IMR-90 (cell line): ENCODE data around the gene BANF1. TPM values are rescaled to one million over a fixed set of nuclear protein-coding genes. Genes with fewer than 3 reads are reported as not detected.

ENCODE experiments used
- ATAC-seq: fragments of 200-7000 bp; cut with Tn5 transposase; 2 replicates; pipeline ENCODE4 v1.9.1; 2020; ENCODE audit warnings: low read depth, mild to moderate bottlenecking, moderate library complexity
- BruUV-seq: library from RNA; stranded (reverse); fragments of 400-500 nt; replicated peaks from 2 replicates; lab custom pipeline; 2021; lab: Mats Ljungman, UMichigan
- CTCF ChIA-PET: fragments of 300-600 bp; formaldehyde crosslinking; extraction: SDS; loops from one replicate; lab custom pipeline; 2021; ENCODE audit warnings: antibody characterized with exemption; lab: Yijun Ruan, JAX
- POLR2A ChIA-PET: fragments of 300-600 bp; sonication (Branson Sonifier 250); formaldehyde crosslinking; loops from one replicate; lab custom pipeline; 2022; ENCODE audit warnings: antibody characterized with exemption; ENCODE audit not compliant: unreplicated experiment; lab: Charles Lee
- DNase-seq: peaks from one replicate; pipeline ENCODE4 v3.0.0; 2013
- H2AFZ ChIP-seq: replicated peaks from 2 replicates; pipeline ENCODE3; 2013; ENCODE audit warnings: low read length, mild to moderate bottlenecking; ENCODE audit not compliant: poor library complexity
- H2AK5ac ChIP-seq: 2 replicates; pipeline ENCODE4 v1.6.1; 2013; ENCODE audit warnings: low read depth, low read length, inconsistent platforms
- H2AK9ac ChIP-seq: replicated peaks from 2 replicates; pipeline ENCODE3; 2013; ENCODE audit warnings: mild to moderate bottlenecking, low read depth, low read length, moderate library complexity; ENCODE audit not compliant: poor library complexity
- H2BK120ac ChIP-seq: 2 replicates; pipeline ENCODE4 v1.6.1; 2013; ENCODE audit warnings: low read depth, low read length, inconsistent platforms
- H2BK15ac ChIP-seq: 3 replicates; pipeline ENCODE4 v1.6.1; 2013; ENCODE audit warnings: low read depth, low read length, inconsistent platforms
- H2BK20ac ChIP-seq: 2 replicates; pipeline ENCODE4 v1.6.1; 2013; ENCODE audit warnings: low read depth, mild to moderate bottlenecking, inconsistent platforms, low read length, moderate library complexity
- H2BK5ac ChIP-seq: 2 replicates; pipeline ENCODE4 v1.6.1; 2013; ENCODE audit warnings: mild to moderate bottlenecking, low read depth, low read length, inconsistent platforms; ENCODE audit not compliant: poor library complexity, severe bottlenecking
- H3K14ac ChIP-seq: replicated peaks from 2 replicates; pipeline ENCODE4 v1.6.1; 2013; ENCODE audit warnings: low read depth, low read length, inconsistent platforms
- H3K18ac ChIP-seq: 2 replicates; pipeline ENCODE4 v1.6.1; 2013; ENCODE audit warnings: low read depth, low read length, control low read depth
- H3K23ac ChIP-seq: 2 replicates; pipeline ENCODE4 v1.6.1; 2013; ENCODE audit warnings: low read depth, low read length, inconsistent platforms
- H3K27ac ChIP-seq: 2 replicates; pipeline ENCODE4 v1.5.1; 2013; ENCODE audit warnings: mild to moderate bottlenecking, control low read depth, low read length; ENCODE audit not compliant: insufficient read depth
- H3K27me3 ChIP-seq: 2 replicates; pipeline ENCODE4 v1.6.1; 2013; ENCODE audit warnings: low read length; ENCODE audit not compliant: control insufficient read depth, insufficient read depth
- H3K36me3 ChIP-seq: 2 replicates; pipeline ENCODE4 v1.6.1; 2013; ENCODE audit warnings: low read length, mixed read lengths; ENCODE audit not compliant: control insufficient read depth, insufficient read depth
- H3K4ac ChIP-seq: 2 replicates; pipeline ENCODE4 v1.6.1; 2013; ENCODE audit warnings: low read depth, low read length, inconsistent platforms
- H3K4me1 ChIP-seq: 2 replicates; pipeline ENCODE4 v1.6.1; 2013; ENCODE audit warnings: low read length, mixed read lengths; ENCODE audit not compliant: control insufficient read depth, insufficient read depth
- H3K4me2 ChIP-seq: 2 replicates; pipeline ENCODE4 v1.6.1; 2013; ENCODE audit warnings: low read depth, mild to moderate bottlenecking, control low read depth, low read length, moderate library complexity
- H3K4me3 ChIP-seq: 2 replicates; pipeline ENCODE4 v1.5.1; 2013; ENCODE audit warnings: low read depth, mild to moderate bottlenecking, control low read depth, low read length, moderate library complexity; ENCODE audit not compliant: insufficient read depth
- H3K56ac ChIP-seq: 2 replicates; pipeline ENCODE4 v1.6.1; 2013; ENCODE audit warnings: low read length, inconsistent platforms; ENCODE audit not compliant: insufficient read depth; ENCODE audit errors: extremely low read depth
- H3K79me1 ChIP-seq, 2 experiments: 2 replicates each; pipeline ENCODE4 v1.6.1; 2013; ENCODE audit warnings: low read length in 2 of 2, inconsistent platforms in 1 of 2, low read depth in 1 of 2
- H3K9ac ChIP-seq: 2 replicates; pipeline ENCODE4 v1.6.1; 2013; ENCODE audit warnings: low read depth, low read length, control low read depth
- H3K9me1 ChIP-seq: 2 replicates; pipeline ENCODE4 v1.6.1; 2013; ENCODE audit warnings: low read length, inconsistent platforms; ENCODE audit not compliant: insufficient read depth
- H3K9me3 ChIP-seq: 2 replicates; pipeline ENCODE4 v1.6.1; 2013; ENCODE audit warnings: low read length; ENCODE audit not compliant: control insufficient read depth, insufficient read depth
- H4K20me1 ChIP-seq: 2 replicates; pipeline ENCODE4 v1.6.1; 2013; ENCODE audit warnings: low read length, inconsistent platforms; ENCODE audit not compliant: insufficient read depth
- H4K5ac ChIP-seq: 2 replicates; pipeline ENCODE4 v1.6.1; 2013; ENCODE audit warnings: mild to moderate bottlenecking, low read depth, low read length, control low read depth
- H4K8ac ChIP-seq, 2 experiments: 2 replicates each; pipeline ENCODE4 v1.6.1; 2013; ENCODE audit warnings: low read depth in 2 of 2, low read length in 2 of 2, control low read depth in 1 of 2, inconsistent platforms in 1 of 2
- H4K91ac ChIP-seq: 2 replicates; pipeline ENCODE4 v1.6.1; 2013; ENCODE audit warnings: low read depth, low read length, inconsistent platforms; ENCODE audit not compliant: insufficient read depth
- FOS ChIP-seq: fragments of 150-350 bp; IDR thresholded peaks from 2 replicates; pipeline ENCODE4 v1.6.1; 2016; ENCODE audit warnings: low read depth, low read length
- WGBS, 2 experiments: methylation state at CpG; one replicate each; pipeline versions ENCODE4 v1.1.5 to v1.1.7; 2013; ENCODE audit warnings: missing lambda C conversion rate in 2 of 2; ENCODE audit not compliant: insufficient read length in 1 of 2; ENCODE audit errors: extremely low coverage in 2 of 2; 5-methylcytosine and 5-hydroxymethylcytosine counted together
- dilution Hi-C: fragments of 300-500 bp; cut with HindIII; formaldehyde crosslinking; loops from one replicate; pipeline ENCODE4 v1.14.3; 2018; ENCODE audit warnings: low sequenced_read_pairs; ENCODE audit not compliant: unreplicated experiment
- in situ Hi-C: fragments of 300-500 bp; cut with MboI; formaldehyde crosslinking; loops from 3 replicates; pipeline ENCODE4 v1.14.3; 2019; ENCODE audit warnings: low sequenced_read_pairs, inconsistent platforms, mixed read lengths
- intact Hi-C: fragments of 100-400 bp; cut with micrococcal nuclease; formaldehyde crosslinking; loops from 2 replicates; pipeline ENCODE4 v1.10.0; 2022
- polyA plus RNA-seq, 3 experiments: library from polyadenylated mRNA; depleted of rRNA; stranded (reverse); fragments of >200 nt; gene quantifications; 2 replicates each; pipeline ENCODE4 v1.2.3, GENCODE V29; 2012; ENCODE audit warnings: low replicate concordance in 1 of 3
- total RNA-seq: library from RNA; depleted of rRNA; stranded (reverse); fragments of >200 nt; gene quantifications from 2 replicates; pipeline ENCODE4 v1.2.3, GENCODE V29; 2012

Gene BANF1
- total and polyA plus RNA-seq, 2 of the 4 experiments (the other 2 are of a cell fraction): 36.6 to 242 TPM

GRCh38 chr11:66032957-66033735 is 30.8 kb downstream of the BANF1 start:
- Histone ChIP-seq H3K23ac (no peak overlapping the region), H2BK20ac (no peak overlapping the region), H2AFZ (no peak overlapping the region), H4K20me1 (no peaks in the 10 kb centered on the region), H2AK5ac (no peak overlapping the region), H3K56ac (no peak overlapping the region), H3K27ac (no peak overlapping the region), H2BK15ac (no peak overlapping the region), H3K9me3 (peaks cover 7% of the 10 kb centered on the region; the same call in 1 of the 2 replicates), H4K91ac (no peak overlapping the region), H3K79me1 (no peaks in the 10 kb centered on the region), H2AK9ac (no peak overlapping the region), H3K4me3 (no peak overlapping the region), H4K5ac (no peak overlapping the region), H3K9ac (no peak overlapping the region), H3K27me3 (peaks cover 7% of the 10 kb centered on the region), H3K14ac (no peak overlapping the region), H4K8ac (no peak overlapping the region), H2BK5ac (no peak overlapping the region), H2BK120ac (no peak overlapping the region), H3K36me3 (no peaks in the 10 kb centered on the region), H3K4ac (no peak overlapping the region), H3K4me1 (no peaks in the 10 kb centered on the region), H3K18ac (no peak overlapping the region), H3K4me2 (no peak overlapping the region), H3K9me1 (no peaks in the 10 kb centered on the region)
- DNase-seq (no peak), ATAC-seq (no peak)
- intact Hi-C loops (no loop called here), dilution Hi-C loops (no loop called here), in situ Hi-C loops (no loop called here)
- POLR2A ChIA-PET: interaction anchor here (0.7 kb wide), 1 partner anchor 22 kb away, joined by 3 read pairs; no protein-coding TSS in a partner anchor
- TF ChIP-seq FOS: no peak
- BruUV-seq: no TSS peak
- 86% methylated on average over 2 of the region's 8 CpGs; no CpG with 5 or more reads in 1 of the 2 experiments for WGBS, 2 experiments
- CTCF ChIA-PET: no interaction called here
